ENCODE data around the gene DENND1A. TPM values are rescaled to one million over a fixed set of nuclear protein-coding genes. Genes with fewer than 3 reads are reported as not detected.

DENND1A gene
- total and polyA plus RNA-seq, 7 donors: 12.8 to 33.2 (median 19.2) TPM

DNA sequence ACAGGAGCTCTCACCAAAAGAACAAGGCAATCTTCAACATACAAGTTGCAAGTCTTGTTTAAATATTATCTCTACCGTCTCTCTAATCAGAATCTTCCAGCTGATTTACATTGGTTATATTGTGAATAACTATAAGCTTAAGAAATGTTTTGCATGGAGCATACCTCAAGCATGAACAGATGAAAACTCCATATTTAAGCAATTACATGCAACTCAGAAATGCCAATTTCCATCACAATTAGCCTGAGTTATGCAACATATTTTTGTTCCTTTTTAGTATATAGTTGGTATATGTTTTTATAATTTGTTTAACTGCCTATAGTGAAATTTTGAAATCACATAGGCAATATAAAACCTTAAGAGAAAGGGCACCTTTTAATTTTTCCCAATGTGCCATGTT is 142.5 kb downstream of the DENND1A start:
- 78 to 90% methylated on average over 1 of the region's 1 CpG for WGBS, 2 donors
- intact Hi-C loops (cut with DNase I): no loop called here
- Histone ChIP-seq H3K4me3 (no peak overlapping the region), H3K36me3 (no peaks in the 10 kb centered on the region), H3K4me1 (no peaks in the 10 kb centered on the region), H3K27ac (no peak overlapping the region), H3K27me3 (no peaks in the 10 kb centered on the region), H3K9me3 (no peaks in the 10 kb centered on the region)
- TF ChIP-seq, protein P1, sequence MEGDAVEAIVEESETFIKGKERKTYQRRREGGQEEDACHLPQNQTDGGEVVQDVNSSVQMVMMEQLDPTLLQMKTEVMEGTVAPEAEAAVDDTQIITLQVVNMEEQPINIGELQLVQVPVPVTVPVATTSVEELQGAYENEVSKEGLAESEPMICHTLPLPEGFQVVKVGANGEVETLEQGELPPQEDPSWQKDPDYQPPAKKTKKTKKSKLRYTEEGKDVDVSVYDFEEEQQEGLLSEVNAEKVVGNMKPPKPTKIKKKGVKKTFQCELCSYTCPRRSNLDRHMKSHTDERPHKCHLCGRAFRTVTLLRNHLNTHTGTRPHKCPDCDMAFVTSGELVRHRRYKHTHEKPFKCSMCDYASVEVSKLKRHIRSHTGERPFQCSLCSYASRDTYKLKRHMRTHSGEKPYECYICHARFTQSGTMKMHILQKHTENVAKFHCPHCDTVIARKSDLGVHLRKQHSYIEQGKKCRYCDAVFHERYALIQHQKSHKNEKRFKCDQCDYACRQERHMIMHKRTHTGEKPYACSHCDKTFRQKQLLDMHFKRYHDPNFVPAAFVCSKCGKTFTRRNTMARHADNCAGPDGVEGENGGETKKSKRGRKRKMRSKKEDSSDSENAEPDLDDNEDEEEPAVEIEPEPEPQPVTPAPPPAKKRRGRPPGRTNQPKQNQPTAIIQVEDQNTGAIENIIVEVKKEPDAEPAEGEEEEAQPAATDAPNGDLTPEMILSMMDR (IDR thresholded peaks at IDR 0.05): no peak
- TF ChIP-seq POLR2AphosphoS5 (IDR thresholded peaks at IDR 0.05) (no peak), POLR2A (IDR thresholded peaks at IDR 0.05) (no peak)
- DNase-seq: no peak

DNA sequence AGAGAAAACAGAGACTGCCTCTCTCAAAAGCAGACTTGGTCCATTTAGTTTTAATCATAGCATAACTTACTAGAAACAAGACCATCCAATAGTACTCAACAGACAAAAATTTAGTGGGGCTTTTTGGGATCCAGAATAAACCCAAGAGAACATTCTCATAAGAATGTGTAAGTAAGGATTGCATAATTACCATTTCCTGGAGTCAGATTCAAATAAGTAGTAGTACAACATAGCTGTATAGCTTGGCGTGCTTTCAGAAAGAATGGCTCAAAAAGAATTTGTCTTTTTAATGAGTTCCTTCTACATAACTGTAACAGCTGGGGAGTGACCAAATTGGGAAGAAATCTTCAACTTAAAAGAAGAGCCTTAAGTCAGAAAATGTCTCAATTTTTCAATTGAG is 145.4 kb downstream of the DENND1A start:
- Histone ChIP-seq H3K9me3 (no peaks in the 10 kb centered on the region), H3K4me3 (no peak overlapping the region), H3K36me3 (no peaks in the 10 kb centered on the region), H3K27me3 (no peaks in the 10 kb centered on the region), H3K4me1 (no peaks in the 10 kb centered on the region), H3K27ac (no peak overlapping the region)
- DNase-seq: no peak
- no peak for TF ChIP-seq EP300 (IDR thresholded peaks at IDR 0.05)
- TF ChIP-seq, protein P1 (IDR thresholded peaks at IDR 0.05): no peak
- TF ChIP-seq POLR2AphosphoS5 (IDR thresholded peaks at IDR 0.05): no peak
- no peak for TF ChIP-seq POLR2A (IDR thresholded peaks at IDR 0.05)
- intact Hi-C loops (cut with DNase I): no loop called here
- WGBS, 2 donors: 95 to 97% methylated on average over 1 of the region's 1 CpG

DNA sequence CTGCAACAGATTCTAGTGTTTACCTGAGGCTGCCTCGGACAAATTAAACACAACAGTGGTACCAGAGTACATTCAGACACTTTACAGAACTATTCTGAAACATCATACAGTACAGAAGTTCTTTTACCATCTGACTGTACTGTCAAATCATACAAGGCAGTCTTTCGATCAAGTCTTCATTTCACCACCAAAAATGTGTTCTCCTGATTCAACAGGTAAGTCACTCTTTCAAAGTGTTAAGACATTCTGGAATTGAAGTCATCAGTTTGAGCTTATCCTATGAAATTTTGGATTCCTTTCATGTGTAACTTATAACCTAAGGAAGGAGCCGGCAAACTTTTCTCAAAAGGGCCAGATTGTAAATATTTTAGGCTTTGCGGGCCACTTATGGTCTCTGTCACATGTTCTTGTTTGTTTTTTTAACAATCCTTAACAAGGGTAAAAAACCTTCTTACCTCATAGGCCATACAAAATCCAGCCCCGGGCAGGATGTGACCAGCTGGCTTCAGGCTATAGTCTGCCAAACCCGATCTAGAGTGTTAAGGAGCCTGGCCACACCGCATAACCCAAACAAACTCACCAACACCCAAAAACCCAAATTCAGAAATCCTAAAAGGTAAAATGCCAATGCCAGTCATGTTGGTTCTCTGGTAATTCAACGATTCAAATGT is 151.6 kb downstream of the DENND1A start:
- TF ChIP-seq, protein P1 (IDR thresholded peaks at IDR 0.05): no peak
- TF ChIP-seq POLR2A (IDR thresholded peaks at IDR 0.05): no peak
- TF ChIP-seq EP300 (IDR thresholded peaks at IDR 0.05): no peak
- no peak for TF ChIP-seq POLR2AphosphoS5 (IDR thresholded peaks at IDR 0.05)
- no peak for DNase-seq
- no peak overlapping the region for H3K27ac ChIP-seq
- H3K4me3 ChIP-seq: no peak overlapping the region
- intact Hi-C loops (cut with DNase I): no loop called here
- WGBS, 2 donors: 81 to 85% methylated on average over 8 of the region's 8 CpGs
- H3K9me3 ChIP-seq: no peaks in the 10 kb centered on the region
- H3K4me1 ChIP-seq: no peaks in the 10 kb centered on the region
- no peaks in the 10 kb centered on the region for H3K27me3 ChIP-seq
- H3K36me3 ChIP-seq: no peaks in the 10 kb centered on the region

DNA sequence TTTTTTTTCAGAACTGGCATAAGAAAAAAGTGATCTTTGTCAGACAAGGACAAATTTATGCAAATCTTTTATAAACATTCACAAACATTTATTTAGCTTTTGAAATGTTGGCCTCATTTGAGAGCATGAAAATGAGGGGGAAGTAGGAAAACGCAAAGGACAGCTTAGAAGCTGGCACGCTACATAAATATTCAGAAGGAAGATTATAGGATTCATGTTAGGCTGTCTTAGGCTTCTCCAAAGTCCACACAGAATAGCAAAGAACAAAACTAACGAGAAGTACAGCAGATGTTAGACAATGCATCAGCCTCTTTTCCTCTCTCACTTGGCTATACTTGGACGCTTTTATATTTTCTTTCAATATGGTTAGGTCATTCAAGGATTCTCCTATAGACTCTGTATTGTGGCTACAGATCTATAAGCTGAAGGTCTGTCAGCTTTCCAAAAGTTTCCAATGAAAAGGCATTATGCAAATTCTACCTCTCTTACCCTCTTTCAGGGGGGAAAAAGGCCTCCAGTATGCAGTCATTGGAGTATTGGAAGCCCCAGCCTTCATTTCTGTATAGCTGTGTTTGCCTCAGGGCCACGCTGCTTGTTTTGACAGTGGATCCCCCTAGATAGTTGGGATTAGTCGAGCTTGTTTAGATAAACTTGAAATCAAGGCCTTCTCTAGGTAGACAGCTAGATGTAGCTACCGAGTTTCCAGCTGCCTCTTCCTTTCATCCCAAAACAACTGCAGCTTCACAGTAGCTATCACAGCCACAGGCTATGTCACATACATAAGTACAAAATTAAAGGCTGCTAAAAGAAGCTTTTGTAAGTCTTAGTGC is 153.0 kb downstream of the DENND1A start:
- intact Hi-C loops (cut with DNase I): no loop called here
- WGBS, 2 donors: 88 to 91% methylated on average over 7 of the region's 7 CpGs

More for the DNA sequence above, 153.0 kb downstream of the DENND1A start:
- Histone ChIP-seq H3K36me3 (no peaks in the 10 kb centered on the region), H3K4me3 (no peak overlapping the region), H3K27me3 (no peaks in the 10 kb centered on the region), H3K4me1 (no peaks in the 10 kb centered on the region), H3K27ac (no peak overlapping the region), H3K9me3 (no peaks in the 10 kb centered on the region)
- TF ChIP-seq POLR2AphosphoS5 (IDR thresholded peaks at IDR 0.05): no peak
- TF ChIP-seq EP300 (IDR thresholded peaks at IDR 0.05): no peak
- TF ChIP-seq POLR2A (IDR thresholded peaks at IDR 0.05): no peak
- TF ChIP-seq, protein P1 (IDR thresholded peaks at IDR 0.05): no peak
- DNase-seq: no peak
